WERI-Rb-1 (cell line): ENCODE measurements around the gene SYT9.
A peak's percentile ranks its signal among the peaks of the same experiment; 100 is the strongest.

Experiments used
- DNase-seq: peaks from one replicate; pipeline ENCODE4 v3.0.0-alpha.2; 2020
- H3K27ac ChIP-seq: fragments of 250-450 bp; sonication (Bioruptor Pico); 2 replicates; pipeline ENCODE4 v1.5.1; 2020; ENCODE audit warnings: mild to moderate bottlenecking, moderate library complexity
- H3K27me3 ChIP-seq: fragments of 250-450 bp; sonication (Bioruptor Pico); 2 replicates; pipeline ENCODE4 v1.5.1; 2021; ENCODE audit warnings: mild to moderate bottlenecking, low read depth, moderate library complexity; ENCODE audit not compliant: insufficient read depth, severe bottlenecking
- H3K36me3 ChIP-seq: fragments of 250-450 bp; sonication (Bioruptor Pico); 2 replicates; pipeline ENCODE4 v1.5.1; 2020; ENCODE audit warnings: mild to moderate bottlenecking, moderate library complexity
- H3K4me3 ChIP-seq: 2 replicates; pipeline ENCODE4 v1.5.1; 2011; ENCODE audit warnings: low read depth, mild to moderate bottlenecking, control low read depth, low read length
- H3K9me3 ChIP-seq: fragments of 250-450 bp; sonication (Bioruptor Pico); 2 replicates; pipeline ENCODE4 v1.5.1; 2021; ENCODE audit warnings: mild to moderate bottlenecking, moderate library complexity; ENCODE audit not compliant: severe bottlenecking
- TF ChIP-seq, protein P1 (sequence below): IDR thresholded peaks from 2 replicates; pipeline ENCODE4 v1.5.1; 2011; ENCODE audit warnings: low read depth, mild to moderate bottlenecking, control low read depth, inconsistent platforms, low read length

The SYT9 gene

DNA sequence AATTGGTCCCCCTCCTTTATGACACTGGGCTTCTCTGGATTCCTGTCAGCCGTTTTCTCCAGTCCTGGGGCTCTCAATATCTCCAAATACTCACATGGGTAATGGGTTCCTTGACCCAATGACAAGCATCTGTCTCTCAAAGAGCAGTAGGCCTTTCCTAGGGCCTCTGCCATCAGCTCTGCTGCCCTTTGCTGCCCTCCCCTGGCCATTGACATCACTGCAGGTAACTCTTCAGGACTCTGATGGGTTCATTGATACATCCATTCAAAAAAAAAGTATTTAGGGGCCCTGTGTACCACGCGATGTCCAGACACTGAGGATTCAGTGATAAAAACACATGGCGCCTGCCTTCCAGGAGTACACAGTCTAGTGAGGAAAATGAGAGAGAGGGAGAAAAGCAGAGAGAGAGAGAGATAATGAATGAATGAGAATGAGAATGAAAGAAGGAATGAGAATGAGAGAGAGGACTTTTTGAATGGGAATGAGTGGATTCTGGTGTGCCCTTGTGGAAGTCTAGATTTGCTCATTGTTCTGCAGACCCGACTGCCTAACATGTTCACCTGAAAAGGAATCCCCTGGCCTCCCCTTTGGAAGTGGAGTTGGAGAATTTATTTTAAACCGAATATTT is 191.0 kb downstream of the SYT9 start:
- Histone ChIP-seq H3K27ac (no peak overlapping the region), H3K9me3 (no peaks in the 10 kb centered on the region), H3K27me3 (peaks cover 21% of the 10 kb centered on the region), H3K4me3 (no peak overlapping the region), H3K36me3 (no peaks in the 10 kb centered on the region)
- peak; percentile 69 for DNase-seq
- TF ChIP-seq, protein P1, sequence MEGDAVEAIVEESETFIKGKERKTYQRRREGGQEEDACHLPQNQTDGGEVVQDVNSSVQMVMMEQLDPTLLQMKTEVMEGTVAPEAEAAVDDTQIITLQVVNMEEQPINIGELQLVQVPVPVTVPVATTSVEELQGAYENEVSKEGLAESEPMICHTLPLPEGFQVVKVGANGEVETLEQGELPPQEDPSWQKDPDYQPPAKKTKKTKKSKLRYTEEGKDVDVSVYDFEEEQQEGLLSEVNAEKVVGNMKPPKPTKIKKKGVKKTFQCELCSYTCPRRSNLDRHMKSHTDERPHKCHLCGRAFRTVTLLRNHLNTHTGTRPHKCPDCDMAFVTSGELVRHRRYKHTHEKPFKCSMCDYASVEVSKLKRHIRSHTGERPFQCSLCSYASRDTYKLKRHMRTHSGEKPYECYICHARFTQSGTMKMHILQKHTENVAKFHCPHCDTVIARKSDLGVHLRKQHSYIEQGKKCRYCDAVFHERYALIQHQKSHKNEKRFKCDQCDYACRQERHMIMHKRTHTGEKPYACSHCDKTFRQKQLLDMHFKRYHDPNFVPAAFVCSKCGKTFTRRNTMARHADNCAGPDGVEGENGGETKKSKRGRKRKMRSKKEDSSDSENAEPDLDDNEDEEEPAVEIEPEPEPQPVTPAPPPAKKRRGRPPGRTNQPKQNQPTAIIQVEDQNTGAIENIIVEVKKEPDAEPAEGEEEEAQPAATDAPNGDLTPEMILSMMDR = peak; percentile 82

DNA sequence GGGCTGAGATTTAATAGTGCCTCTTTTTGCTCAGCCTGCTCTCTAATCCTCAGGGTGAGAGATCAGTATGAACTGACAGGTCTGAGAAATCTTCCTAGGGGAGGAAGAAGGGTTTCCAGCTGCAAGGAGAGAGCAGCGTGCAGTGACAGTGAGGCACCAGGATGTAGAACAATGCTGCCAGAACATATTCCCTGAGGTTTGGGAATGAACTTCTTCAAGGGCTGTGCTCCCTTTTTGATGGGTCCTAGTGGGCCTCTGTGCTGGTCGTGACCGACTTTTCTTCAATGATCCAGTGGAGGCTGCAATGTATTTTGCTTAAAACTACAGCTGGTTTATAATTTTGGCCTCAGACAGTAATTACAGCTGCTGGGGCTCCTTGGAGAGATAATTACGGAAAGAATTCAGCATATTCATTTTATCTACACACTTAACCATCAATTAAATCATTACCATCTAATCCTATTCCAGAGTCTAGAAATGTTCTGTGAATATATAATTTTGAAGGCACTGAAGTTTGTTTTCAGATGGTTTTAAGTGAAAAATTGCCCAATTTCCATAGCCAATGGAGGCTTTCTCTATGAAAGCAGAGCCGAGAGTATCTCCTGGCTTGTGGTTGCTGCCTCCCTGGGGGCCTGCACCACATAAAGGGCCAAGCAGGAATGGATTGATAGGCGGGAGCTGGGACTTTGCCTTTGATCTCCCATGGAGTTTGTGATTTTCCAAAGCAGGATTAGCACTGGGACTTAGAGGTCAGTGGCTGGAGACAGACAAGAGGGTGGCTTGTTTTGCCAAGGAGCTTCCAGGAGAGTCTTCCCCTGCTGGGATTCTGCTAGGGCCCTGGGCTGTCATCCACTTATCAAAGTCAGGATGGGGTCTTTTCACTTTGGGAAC is 192.6 kb downstream of the SYT9 start:
- no peak overlapping the region for H3K27ac ChIP-seq
- no peaks in the 10 kb centered on the region for H3K9me3 ChIP-seq
- peaks cover 17% of the 10 kb centered on the region for H3K27me3 ChIP-seq
- TF ChIP-seq, protein P1 = no peak
- H3K4me3 ChIP-seq = no peak overlapping the region
- peak; percentile 15 for DNase-seq
- H3K36me3 ChIP-seq = no peaks in the 10 kb centered on the region

DNA sequence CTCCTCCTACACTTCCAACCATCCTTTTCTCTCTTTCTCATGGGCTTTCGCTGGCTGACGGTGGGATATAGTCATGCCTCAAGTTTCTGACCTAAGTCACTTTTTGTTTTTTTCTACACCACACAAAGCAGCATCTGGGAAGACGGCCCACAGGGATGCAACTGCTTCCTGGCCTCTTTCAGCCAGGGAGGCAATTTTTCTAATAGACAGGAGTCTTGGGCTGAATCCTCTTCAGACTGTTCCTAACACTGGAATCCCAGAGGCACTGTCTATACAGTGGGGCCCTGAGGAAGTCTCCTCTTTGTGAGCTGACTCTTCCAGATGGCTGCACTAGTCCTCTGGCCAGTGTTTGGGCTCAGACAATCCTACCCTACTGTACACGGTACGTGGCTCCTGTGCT is 193.9 kb downstream of the SYT9 start:
- Histone ChIP-seq H3K36me3 (no peaks in the 10 kb centered on the region), H3K4me3 (no peak overlapping the region)
- TF ChIP-seq, protein P1 = no peak

DNA sequence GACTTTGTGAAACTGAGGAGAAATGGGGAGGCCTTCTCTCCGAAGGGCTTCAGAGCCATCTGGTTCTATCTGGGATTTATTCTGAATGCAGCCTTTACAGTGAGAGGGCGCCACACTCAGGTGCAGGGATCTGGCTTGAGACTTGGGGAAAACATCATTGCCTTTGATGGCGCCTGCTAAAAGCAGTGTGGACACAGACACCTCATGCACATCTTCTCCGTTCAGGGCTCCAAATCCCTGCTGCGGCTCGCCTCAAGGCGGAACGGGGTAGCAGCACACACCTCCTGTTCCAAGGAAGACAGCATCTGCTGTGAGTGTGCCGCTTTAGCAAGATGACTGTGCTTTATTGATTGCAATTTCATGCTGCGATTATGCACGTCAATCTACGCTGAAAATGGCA is 196.5 kb downstream of the SYT9 start:
- no peak overlapping the region for H3K27ac ChIP-seq
- no peak for DNase-seq
- TF ChIP-seq, protein P1 = no peak
- no peaks in the 10 kb centered on the region for H3K36me3 ChIP-seq
- no peak overlapping the region for H3K4me3 ChIP-seq
- H3K27me3 ChIP-seq = peaks cover 44% of the 10 kb centered on the region
- no peaks in the 10 kb centered on the region for H3K9me3 ChIP-seq

More for the DNA sequence above, 193.9 kb downstream of the SYT9 start:
- Histone ChIP-seq H3K9me3 (no peaks in the 10 kb centered on the region), H3K27ac (no peak overlapping the region), H3K27me3 (peaks cover 19% of the 10 kb centered on the region)
- no peak for DNase-seq

DNA sequence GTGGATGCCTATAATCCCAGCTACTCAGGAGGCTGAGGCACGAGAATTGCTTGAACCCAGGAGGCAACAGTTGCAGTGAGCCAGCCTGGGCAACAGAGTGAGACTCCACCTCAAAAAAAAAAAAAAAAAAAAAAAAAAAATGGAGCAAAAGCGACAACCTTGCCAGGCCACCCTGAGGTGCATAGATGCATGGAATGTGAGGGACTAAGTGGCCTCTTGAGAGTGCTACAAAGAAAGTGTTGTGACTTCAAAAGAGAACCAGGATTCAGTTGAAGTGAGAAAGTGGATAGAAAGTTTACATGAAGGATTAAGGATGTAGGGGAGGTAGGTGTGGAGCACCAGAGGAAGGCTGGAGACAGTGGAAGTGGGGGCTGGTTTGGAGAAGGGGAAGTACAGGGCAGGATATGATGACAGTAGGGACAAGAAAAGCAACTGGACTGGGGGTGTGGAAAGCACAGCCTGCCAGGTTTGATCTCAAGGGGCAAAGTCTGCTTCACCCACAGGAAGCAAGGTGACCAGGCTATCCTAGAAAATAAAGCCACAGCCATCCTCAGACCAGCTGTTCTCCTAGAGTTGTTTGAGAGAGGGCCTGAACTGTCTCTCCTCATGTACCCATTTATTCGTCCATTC is 197.6 kb downstream of the SYT9 start:
- H3K4me3 ChIP-seq = no peak overlapping the region
- no peak overlapping the region for H3K27ac ChIP-seq
- TF ChIP-seq, protein P1 = no peak
- H3K27me3 ChIP-seq = peaks cover 48% of the 10 kb centered on the region
- no peaks in the 10 kb centered on the region for H3K9me3 ChIP-seq
- no peak for DNase-seq
- H3K36me3 ChIP-seq = no peaks in the 10 kb centered on the region
